Fibroblast of skin of right biceps (primary cell): ENCODE data around the gene MXI1.
A peak's percentile ranks its signal among the peaks of the same experiment; 100 is the strongest.
"Not testable (repeated sequence)": the region's sequence is repeated elsewhere in the genome, so short reads cannot be mapped to it uniquely, and the experiment has no call there.

Experiments
- DNase-seq: peaks from one replicate; pipeline ENCODE4 v3.0.0-alpha.2; 2013

The MXI1 gene

DNA sequence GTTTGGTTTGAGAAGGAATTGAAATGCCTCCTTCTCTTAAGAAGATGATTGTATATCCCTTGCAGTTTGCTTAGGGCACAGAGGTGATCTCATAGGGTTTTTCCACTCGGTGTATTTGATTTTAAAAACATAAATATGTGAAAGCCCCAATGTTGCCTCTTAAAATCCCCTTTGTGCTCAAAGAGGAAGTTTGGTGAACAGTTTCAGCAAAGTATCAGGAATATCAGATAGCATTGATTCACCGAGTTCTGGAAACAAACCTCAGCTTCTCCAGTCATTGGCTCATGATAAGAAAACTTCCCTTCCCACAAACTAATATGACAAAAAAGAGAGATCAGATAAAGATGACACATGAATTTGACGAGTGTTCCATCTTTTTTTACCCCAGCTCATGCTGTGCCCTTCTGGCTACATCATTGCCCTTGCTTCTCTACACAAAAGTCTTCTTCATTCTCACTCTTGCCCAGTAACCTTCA is 117.4 kb downstream of the MXI1 start:
- no peak for DNase-seq

DNA sequence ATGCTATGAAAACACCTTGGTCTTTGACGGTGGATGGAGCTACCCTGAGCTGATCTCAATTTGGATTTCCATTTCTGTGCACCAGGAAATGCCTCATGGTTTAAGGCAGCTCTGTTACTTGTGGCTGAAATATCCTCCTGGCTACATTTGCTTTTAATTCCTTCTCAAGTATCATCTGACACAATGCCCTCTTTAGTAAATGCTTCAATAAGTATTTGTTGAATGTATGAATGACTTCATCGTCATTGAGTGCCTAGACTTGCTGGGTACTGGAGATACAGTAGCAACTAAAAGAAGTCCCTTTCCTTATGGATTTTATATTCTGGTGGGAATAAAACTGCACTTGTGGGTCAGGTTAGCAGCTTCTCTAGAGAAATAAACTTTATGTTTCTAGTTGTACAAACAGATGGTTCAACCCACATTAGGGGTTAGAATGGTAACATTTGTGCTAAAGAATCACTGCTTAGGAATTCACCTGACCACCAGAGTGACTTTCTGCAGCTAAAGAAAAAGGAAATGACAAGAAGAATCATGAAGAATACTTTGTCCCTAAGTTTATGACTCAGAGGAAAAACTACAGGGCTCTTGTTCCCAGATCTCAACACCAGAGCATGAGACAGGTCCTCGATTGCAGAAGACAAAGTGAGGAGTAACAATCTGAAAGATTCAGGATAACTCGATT is 119.1 kb downstream of the MXI1 start:
- peak; percentile 90 for DNase-seq

DNA sequence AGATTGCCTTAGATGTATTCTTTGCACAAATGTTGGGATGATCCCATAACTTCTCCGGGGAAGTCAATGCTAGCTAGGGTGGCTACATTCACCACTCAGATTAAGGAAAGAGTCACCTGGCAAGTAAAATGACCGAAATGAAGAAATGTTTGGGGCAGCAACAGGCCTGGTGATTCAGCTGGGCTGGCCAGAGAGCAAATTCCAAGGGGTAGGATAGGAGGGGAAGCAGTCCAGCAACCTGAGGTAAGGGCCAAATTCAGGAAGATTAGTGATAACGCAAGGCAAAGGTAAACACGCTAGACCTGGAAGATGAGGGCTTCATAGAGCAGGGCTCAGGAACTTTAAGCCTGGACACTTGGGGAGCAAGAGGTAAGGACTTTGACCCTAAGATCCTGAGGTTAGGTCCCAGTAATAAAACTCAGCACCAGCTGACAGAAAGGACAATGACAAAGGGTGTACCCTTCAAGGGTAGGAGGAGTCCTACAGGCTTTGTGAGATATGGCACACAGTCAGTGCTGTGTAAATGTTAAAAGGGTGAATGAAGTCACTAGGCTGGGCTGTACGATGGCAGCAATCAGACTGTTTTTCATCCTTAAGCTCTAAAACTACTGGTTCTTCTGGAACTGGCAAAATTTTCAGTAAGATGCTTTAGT is 120.0 kb downstream of the MXI1 start:
- DNase-seq = no peak

DNA sequence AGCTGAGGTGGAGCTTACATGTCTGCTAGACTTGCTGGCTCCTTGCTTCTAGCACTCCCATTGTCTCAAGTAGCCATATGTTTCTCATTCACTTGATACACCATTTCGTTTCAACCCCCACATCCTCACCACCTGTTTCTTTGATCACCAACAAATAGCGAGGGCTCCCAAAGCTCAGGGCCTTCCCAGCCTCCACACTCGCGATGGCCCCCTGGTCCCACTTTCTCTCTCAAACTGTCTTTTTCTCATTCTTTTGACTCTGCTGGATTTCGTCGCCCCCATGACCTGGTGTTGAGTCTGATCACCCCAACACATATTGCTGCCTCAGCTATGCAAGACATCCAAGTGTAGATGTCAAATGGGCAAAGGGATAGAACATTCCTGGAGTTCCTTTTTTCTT is 123.3 kb downstream of the MXI1 start:
- no peak for DNase-seq

DNA sequence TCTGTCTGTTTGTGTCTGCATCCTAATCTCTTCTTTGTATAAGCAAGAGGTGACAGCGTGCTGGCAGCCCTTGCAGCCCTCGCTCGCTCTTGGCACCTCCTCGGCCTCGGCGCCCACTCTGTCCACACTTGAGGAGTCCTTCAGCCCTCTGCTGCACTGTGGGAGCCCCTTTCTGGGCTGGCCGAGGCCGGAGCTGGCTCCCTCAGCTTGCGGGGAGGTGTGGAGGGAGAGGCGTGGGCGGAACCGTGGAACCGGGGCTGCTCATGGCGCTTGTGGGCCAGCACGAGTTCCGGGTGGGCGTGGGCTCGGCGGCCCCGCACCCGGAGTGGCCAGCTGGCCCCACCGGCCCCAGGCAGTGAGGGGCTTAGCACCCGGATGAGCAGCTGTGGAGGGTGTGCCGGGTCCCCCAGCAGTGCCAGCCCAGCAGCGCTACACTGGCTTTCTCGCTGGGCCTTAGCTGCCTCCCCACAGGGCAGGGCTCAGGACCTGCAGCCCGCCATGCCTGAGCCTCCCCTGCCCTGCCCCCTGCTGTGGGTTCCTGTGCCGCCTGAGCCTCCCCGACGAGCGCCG is 123.9 kb downstream of the MXI1 start:
- DNase-seq = not testable (repeated sequence)

DNA sequence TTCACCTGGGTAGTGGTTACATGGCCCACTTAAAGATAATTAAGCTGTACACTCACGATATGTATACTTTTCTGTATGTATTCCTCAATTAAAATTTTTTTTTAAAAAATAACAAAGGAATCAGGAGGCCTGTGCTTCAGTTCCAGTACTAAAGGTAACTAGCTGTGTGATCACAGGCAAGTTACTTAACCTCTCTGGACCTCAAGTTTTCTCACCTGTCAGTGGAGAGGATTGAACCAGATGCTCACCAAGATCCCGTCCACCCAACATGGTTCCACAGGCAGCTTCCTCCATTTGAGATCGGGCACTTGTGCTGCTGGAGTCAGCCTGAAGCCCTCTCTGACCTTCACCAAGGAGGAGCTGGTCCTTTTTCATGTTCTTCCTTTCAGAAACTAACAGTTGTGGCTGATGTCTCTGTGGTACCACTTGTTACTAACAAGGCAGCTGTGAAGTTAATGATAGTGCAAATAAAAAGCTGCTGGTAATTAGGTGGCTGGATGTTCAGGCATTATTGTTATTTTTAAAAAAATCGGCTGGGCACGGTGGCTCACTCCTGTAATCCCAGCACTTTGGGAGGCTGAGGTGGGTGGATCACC is 126.8 kb downstream of the MXI1 start:
- DNase-seq = no peak

DNA sequence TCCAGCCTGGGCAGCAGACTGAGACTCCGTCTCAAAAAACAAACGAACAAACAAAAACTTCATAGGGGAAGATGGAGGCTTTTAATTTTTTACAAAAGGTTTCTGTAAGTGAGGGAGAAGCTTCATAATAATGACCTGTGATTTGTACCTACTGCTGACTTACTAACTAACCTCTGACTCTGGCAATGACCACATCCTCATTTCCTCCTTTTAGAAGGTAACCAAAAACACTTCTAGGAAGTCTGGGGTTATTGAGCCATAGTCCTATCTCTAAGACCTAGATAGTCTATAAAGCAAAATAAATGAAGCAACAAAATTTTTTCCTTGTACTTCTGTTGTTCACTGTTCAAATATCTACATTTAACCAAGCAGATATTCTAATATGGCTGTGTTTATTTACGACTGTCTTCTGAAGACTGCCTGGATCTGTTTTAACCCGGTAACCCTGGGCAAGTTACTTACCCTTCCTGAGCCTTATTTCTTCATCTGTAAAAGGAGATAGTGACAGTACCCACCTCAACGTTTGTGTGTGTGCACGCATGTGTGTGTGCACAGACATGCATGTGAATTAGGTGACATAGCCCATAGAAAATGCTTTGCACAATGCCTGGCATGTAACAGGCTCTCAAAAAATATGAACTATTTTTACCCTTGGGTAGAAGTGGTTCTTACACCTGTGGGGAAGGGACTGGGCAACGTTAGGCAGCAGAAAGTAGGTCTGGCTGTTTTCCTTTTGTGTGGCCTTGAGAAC is 128.1 kb downstream of the MXI1 start:
- DNase-seq = no peak

DNA sequence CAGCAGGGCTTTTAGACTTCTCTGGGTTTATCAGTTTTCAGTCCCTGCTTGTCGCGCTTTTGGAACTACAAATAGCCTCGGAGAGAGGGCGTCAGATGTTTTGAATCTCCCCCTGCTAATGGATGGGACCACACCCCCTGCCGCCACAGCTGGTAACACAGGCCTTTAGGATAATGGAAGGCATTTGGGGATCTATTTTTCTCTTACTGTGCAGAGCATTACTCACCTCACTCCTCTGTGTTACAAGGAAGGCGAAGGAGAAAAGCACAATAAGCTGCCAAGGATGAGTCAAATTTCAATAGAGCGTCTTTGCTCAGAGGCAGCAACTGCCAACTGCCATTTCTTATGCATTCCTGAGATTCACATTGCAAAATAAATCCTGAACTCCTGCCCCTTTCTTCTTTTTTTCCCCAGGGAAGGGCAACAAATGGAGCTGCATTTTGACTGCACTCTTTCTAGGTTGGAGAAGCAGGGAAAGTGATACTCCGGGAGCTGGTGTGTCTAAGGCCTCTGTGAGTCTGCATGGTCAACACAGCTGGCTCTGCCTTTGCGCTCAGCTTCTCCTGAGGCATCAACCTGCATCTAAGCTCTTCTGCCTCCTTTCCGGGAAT is 128.8 kb downstream of the MXI1 start:
- DNase-seq = peak; percentile 98
